CD4-positive, alpha-beta T cell treated with Interleukin-21 for 1 hour (primary cell): ENCODE results near the gene SLC6A13.

Source experiments
- DNase-seq: peaks from one replicate; pipeline ENCODE4 v3.0.0-alpha.2; 2020

Gene SLC6A13

GRCh38 chr12:175759-176158 lies 86.9 kb downstream of the SLC6A13 start:
- no peak for DNase-seq

GRCh38 chr12:175250-175649 lies 87.4 kb downstream of the SLC6A13 start:
- no peak for DNase-seq

DNA sequence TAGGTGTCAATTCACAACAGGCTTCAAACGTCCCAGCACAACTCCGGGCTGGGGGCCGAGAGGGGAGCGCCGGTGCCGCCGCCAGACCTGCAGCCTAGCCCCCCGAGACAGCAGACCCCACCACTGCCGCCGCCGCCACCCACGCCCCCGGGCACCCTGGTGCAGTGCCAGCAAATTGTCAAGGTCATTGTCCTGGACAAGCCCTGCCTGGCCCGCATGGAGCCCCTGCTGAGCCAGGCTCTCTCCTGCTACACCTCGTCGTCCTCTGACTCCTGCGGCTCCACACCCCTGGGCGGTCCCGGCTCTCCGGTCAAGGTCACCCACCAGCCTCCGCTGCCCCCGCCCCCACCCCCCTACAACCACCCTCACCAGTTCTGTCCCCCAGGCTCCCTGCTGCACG lies 88.0 kb downstream of the SLC6A13 start:
- no peak for DNase-seq

- DNase-seq = no peak
Measured at GRCh38 chr12:174124-174523, 88.5 kb downstream of the SLC6A13 start.

GRCh38 chr12:172732-173161 lies 89.9 kb downstream of the SLC6A13 start:
- DNase-seq = no peak

GRCh38 chr12:171743-172676 lies 90.6 kb downstream of the SLC6A13 start:
- no peak for DNase-seq

DNA sequence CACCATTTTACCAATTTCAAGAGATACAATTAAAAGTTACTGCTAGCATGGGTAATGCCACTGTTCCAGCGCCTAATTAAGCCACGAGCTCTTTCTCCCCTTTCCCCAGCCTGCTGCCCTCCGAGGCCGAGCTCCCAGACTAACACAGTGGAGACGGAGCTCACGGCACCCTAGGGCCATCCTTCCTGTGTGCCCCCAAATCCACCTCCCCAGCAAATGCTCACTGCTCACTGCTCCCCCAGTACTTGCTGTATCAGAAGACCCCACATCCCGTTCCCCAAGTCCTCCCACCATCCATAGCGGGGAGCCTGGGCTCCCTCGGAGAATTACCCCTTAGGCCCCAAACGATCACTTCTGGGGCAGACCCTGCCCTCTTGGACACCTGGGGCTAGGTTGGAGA lies 91.4 kb downstream of the SLC6A13 start:
- DNase-seq = no peak
